SJCRH30 (cell line): ENCODE results near the gene TRIM44. TPM values are rescaled to one million over a fixed set of nuclear protein-coding genes. Genes with fewer than 3 reads are reported as not detected.
"Not testable (repeated sequence)": the region's sequence is repeated elsewhere in the genome, so short reads cannot be mapped to it uniquely, and the experiment has no call there.

Source experiments
- DNase-seq, 2 experiments: peaks; one replicate each; pipeline ENCODE4 v3.0.0-alpha.2; 2015 to 2020
- H3K27ac ChIP-seq: fragments of 250-450 bp; sonication (Bioruptor Pico); 2 replicates; pipeline ENCODE4 v1.5.1; 2020; ENCODE audit warnings: mild to moderate bottlenecking, moderate library complexity
- H3K27me3 ChIP-seq: fragments of 250-450 bp; sonication (Bioruptor Pico); 2 replicates; pipeline ENCODE4 v1.5.1; 2020; ENCODE audit warnings: mild to moderate bottlenecking, moderate library complexity
- H3K36me3 ChIP-seq: fragments of 250-450 bp; sonication (Bioruptor Pico); 2 replicates; pipeline ENCODE4 v1.5.1; 2020; ENCODE audit warnings: mild to moderate bottlenecking, moderate library complexity
- H3K4me1 ChIP-seq: fragments of 250-450 bp; sonication (Bioruptor Pico); 2 replicates; pipeline ENCODE4 v1.5.1; 2020; ENCODE audit warnings: mild to moderate bottlenecking, moderate library complexity
- H3K4me3 ChIP-seq: fragments of 250-450 bp; sonication (Bioruptor Pico); 2 replicates; pipeline ENCODE4 v1.5.1; 2020; ENCODE audit warnings: mild to moderate bottlenecking, moderate library complexity
- H3K9me3 ChIP-seq: fragments of 250-450 bp; sonication (Bioruptor Pico); replicated peaks from 2 replicates; pipeline ENCODE4 v1.5.1; 2020; ENCODE audit warnings: mild to moderate bottlenecking, moderate library complexity
- total RNA-seq: library from RNA; depleted of rRNA; stranded (reverse); fragments of >200 nt; shearing (Covaris generic); gene quantifications from 2 replicates; pipeline ENCODE4 v1.2.3, GENCODE V29; 2014

Gene TRIM44
- total RNA-seq, 1 experiment from 2014 or later: 66.8 TPM

DNA sequence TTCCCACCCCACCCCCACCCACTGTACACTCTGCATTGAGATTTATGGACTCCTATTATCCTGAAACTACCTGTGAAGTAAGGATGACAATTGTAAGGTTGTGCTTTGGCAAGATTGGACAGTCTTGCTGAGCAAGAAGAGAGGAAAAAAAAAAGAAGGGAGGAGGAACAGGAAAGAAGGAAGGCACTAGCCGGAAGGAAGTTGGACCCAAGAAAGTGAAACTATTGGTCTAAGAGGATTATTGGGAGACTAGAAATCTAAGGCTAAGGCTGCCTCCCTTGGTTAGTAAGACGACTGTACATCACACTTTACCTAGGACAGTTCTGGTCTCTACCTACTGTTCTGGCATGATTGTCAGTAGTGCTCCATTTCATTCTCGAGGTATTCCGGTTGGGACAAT, 12.1 kb upstream of the TRIM44 start:
- no peak for DNase-seq
- H3K27ac ChIP-seq: no peak overlapping the region
- peaks cover 6% of the 10 kb centered on the region for H3K9me3 ChIP-seq
- no peak overlapping the region for H3K4me3 ChIP-seq
- H3K4me1 ChIP-seq: peaks cover 14% of the 10 kb centered on the region
- no peaks in the 10 kb centered on the region for H3K36me3 ChIP-seq
- H3K27me3 ChIP-seq: no peaks in the 10 kb centered on the region

DNA sequence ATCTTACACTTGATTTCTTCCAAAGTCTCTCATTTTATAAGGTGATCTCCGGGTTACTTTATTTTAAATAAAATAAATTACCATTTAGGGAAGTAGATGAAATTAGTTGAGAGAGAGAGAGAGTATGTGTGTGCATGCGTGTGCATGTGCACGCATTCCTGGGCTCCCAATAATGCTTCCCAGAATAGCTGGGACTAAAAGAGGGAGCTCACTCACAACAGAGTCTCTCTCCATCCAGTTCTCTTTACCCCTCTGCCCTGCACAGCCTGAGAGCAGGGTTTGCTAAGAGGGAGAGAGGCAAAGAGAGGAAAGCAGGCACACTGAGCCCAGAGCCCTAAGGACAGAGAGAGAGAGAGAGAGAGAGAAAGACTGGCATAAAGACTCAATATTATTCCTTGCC, 11.3 kb upstream of the TRIM44 start:
- Histone ChIP-seq H3K27ac (no peak overlapping the region), H3K36me3 (no peaks in the 10 kb centered on the region)
- DNase-seq: no peak

GRCh38 chr11:35652786-35653185, 9.8 kb upstream of the TRIM44 start:
- DNase-seq, H3K27ac ChIP-seq, H3K36me3 ChIP-seq, H3K27me3 ChIP-seq, H3K9me3 ChIP-seq, H3K4me3 ChIP-seq: not testable (repeated sequence)
- H3K4me1 ChIP-seq: peaks cover 22% of the 10 kb centered on the region

More for the DNA sequence above, 11.3 kb upstream of the TRIM44 start:
- peaks cover 1% of the 10 kb centered on the region; the same call in 1 of the 2 replicates for H3K9me3 ChIP-seq
- H3K4me3 ChIP-seq: no peak overlapping the region
- H3K4me1 ChIP-seq: peaks cover 21% of the 10 kb centered on the region
- H3K27me3 ChIP-seq: no peaks in the 10 kb centered on the region

GRCh38 chr11:35654711-35655110, 7.9 kb upstream of the TRIM44 start:
- Histone ChIP-seq H3K4me1 (peaks cover 29% of the 10 kb centered on the region), H3K9me3 (no peaks in the 10 kb centered on the region; the same call in 1 of the 2 replicates), H3K27me3 (no peaks in the 10 kb centered on the region), H3K4me3 (peak overlapping the region; percentile 18), H3K27ac (no peak overlapping the region), H3K36me3 (no peaks in the 10 kb centered on the region)
- peak; percentile 11 to 57 for DNase-seq

- no peak overlapping the region for H3K4me3 ChIP-seq
Observed at GRCh38 chr11:35655254-35655653, 7.3 kb upstream of the TRIM44 start.

GRCh38 chr11:35655856-35656255, 6.7 kb upstream of the TRIM44 start:
- DNase-seq: peak; percentile 24 to 58
- H3K4me1 ChIP-seq: peaks cover 29% of the 10 kb centered on the region
- no peaks in the 10 kb centered on the region for H3K9me3 ChIP-seq
- H3K36me3 ChIP-seq: no peaks in the 10 kb centered on the region
- H3K27me3 ChIP-seq: no peaks in the 10 kb centered on the region
- no peak overlapping the region for H3K4me3 ChIP-seq
- H3K27ac ChIP-seq: no peak overlapping the region

More at GRCh38 chr11:35655254-35655653, 7.3 kb upstream of the TRIM44 start:
- Histone ChIP-seq H3K27me3 (no peaks in the 10 kb centered on the region), H3K4me1 (peaks cover 29% of the 10 kb centered on the region), H3K36me3 (no peaks in the 10 kb centered on the region), H3K27ac (no peak overlapping the region), H3K9me3 (no peaks in the 10 kb centered on the region)
- peak in 1 of 2 experiments; percentile 18 for DNase-seq

- DNase-seq: no peak
- no peak overlapping the region for H3K4me3 ChIP-seq
- H3K27me3 ChIP-seq: no peaks in the 10 kb centered on the region
- H3K27ac ChIP-seq: no peak overlapping the region
- H3K36me3 ChIP-seq: no peaks in the 10 kb centered on the region
- H3K9me3 ChIP-seq: no peaks in the 10 kb centered on the region
- peaks cover 29% of the 10 kb centered on the region for H3K4me1 ChIP-seq
Observed at GRCh38 chr11:35658020-35658948, 4.3 kb upstream of the TRIM44 start.

- peak overlapping the region; percentile 71 for H3K4me3 ChIP-seq
- H3K36me3 ChIP-seq: peaks cover 2% of the 10 kb centered on the region; the same call in 1 of the 2 replicates
- no peak for DNase-seq
- H3K27ac ChIP-seq: no peak overlapping the region
- no peaks in the 10 kb centered on the region for H3K27me3 ChIP-seq
- peaks cover 12% of the 10 kb centered on the region; the same call in 1 of the 2 replicates for H3K4me1 ChIP-seq
- peaks cover 12% of the 10 kb centered on the region for H3K9me3 ChIP-seq
Observed at GRCh38 chr11:35661534-35661933, 1.0 kb upstream of the TRIM44 start.

DNA sequence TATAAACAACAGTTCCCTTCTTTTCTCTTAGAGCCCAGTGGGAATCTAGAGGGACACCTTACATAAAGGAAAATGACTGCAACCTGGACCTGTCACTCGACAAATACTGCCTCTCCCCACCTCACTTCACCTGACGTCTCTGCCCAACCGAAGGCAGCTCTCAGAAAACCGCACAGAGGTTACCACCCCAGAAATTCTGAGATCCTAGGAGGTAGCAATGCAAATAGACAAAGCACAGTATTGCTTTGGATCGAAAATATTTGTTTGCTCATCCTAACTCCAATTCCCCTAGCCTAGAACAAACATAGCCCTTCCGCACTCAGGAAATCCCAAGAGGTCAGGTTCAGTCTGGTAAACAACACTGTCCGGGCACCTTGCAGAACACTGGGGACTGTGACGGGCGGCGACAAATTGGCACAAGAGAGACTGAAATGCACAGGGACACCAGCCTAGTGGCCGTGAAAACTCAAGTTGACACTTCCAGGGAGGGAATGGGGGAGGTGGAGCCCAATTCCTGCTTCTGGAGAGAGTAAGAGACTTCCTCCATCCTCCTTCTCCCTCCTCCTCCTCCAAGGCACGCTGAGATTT, 420 bp upstream of the TRIM44 start:
- Histone ChIP-seq H3K27ac (peak overlapping the region; percentile 86), H3K4me3 (peak overlapping the region; percentile 71), H3K4me1 (peaks cover 12% of the 10 kb centered on the region; the same call in 1 of the 2 replicates), H3K36me3 (peaks cover 5% of the 10 kb centered on the region; the same call in 1 of the 2 replicates), H3K9me3 (peaks cover 17% of the 10 kb centered on the region), H3K27me3 (no peaks in the 10 kb centered on the region)
- DNase-seq: peak in 1 of 2 experiments; percentile 39

- no peak for DNase-seq
- Histone ChIP-seq H3K4me1 (peaks cover 8% of the 10 kb centered on the region; the same call in 1 of the 2 replicates), H3K4me3 (peak overlapping the region; percentile 71), H3K36me3 (peaks cover 11% of the 10 kb centered on the region), H3K27ac (peak overlapping the region; percentile 86), H3K9me3 (peaks cover 22% of the 10 kb centered on the region), H3K27me3 (no peaks in the 10 kb centered on the region)
Observed at GRCh38 chr11:35663408-35663702, 780 bp downstream of the TRIM44 start.

GRCh38 chr11:35664977-35665441, 2.4 kb downstream of the TRIM44 start:
- peaks cover 4% of the 10 kb centered on the region; the same call in 1 of the 2 replicates for H3K4me1 ChIP-seq
- H3K27ac ChIP-seq: no peak overlapping the region
- H3K9me3 ChIP-seq: peaks cover 25% of the 10 kb centered on the region
- H3K4me3 ChIP-seq: no peak overlapping the region
- H3K36me3 ChIP-seq: peaks cover 19% of the 10 kb centered on the region
- H3K27me3 ChIP-seq: no peaks in the 10 kb centered on the region
- DNase-seq: no peak

DNA sequence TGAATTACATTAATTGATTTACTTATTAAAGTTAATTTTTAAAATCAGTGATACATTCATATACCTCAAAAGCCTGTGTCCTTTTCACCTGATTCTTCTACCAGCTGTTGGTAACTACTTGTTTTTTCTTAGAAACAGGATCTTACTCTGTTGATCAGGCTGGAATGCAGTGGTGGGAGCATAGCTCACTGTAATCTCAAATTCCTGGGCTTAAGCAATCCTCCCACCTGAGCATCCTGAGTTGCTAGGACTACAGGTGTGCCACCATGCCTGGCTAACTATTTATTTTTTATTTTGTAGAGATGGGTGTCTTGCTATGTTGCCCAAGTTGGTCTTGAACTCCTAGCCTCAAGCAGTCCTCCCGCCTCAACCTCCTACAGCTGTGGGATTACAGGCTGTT, 4.7 kb downstream of the TRIM44 start:
- no peak for DNase-seq
- Histone ChIP-seq H3K27ac (no peak overlapping the region), H3K36me3 (peaks cover 21% of the 10 kb centered on the region), H3K4me1 (peaks cover 6% of the 10 kb centered on the region; the same call in 1 of the 2 replicates), H3K4me3 (no peak overlapping the region), H3K27me3 (no peaks in the 10 kb centered on the region), H3K9me3 (peaks cover 25% of the 10 kb centered on the region)

DNA sequence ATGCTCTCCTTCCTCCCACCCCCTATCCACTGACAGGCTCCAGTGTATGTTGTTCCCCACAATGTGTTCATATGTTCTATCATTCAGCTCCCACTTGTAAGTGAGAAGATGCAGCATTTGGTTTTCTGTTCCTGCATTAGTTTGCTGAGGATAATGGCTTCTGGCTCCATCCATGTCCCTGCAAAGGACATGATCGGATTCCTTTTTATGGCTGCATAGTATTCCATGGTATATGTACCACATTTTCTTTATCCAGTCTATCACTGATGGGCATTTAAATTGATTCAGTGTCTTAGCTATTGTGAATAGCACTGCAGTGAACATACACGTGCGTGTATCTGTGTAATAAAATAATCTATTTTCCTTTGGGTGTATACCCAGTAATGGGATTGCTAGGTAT, 5.8 kb downstream of the TRIM44 start:
- not testable (repeated sequence) for H3K27me3 ChIP-seq, DNase-seq, H3K4me3 ChIP-seq, H3K27ac ChIP-seq, H3K4me1 ChIP-seq
- H3K36me3 ChIP-seq: peaks cover 21% of the 10 kb centered on the region
- H3K9me3 ChIP-seq: peaks cover 25% of the 10 kb centered on the region

DNA sequence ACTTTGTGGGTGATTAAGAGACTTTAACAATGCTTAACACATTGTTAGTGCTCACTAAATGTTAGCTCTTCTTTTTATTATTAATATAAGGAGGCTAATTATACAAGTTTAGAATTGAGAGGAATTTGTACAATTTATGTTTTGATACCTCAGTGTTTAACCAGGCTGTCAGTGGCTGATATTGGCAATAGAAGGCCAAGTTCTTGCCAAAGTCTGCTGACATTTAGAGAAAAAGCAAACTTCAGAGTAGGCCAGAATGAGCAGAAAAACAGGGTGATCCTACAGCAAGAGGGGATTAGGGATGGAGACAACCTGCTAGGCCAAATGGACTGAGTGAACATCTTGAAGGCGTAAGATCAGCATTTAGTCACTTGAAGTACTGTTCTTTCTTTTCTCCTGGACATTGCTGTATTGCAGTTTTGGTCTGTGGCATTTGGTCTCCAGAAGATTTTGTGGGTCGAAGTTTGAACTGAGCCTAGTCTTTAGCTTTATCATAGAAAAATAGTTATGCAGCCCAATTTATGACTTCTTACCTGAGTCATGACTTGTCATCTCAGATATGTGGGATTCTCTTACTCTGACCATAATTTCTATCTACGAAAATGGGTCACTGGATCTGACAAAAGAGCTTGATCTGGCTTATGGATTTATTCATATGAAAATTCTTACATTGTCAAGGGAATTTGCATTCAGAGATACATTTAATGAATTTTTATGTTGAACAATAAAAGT, 9.0 kb downstream of the TRIM44 start:
- H3K27me3 ChIP-seq: no peaks in the 10 kb centered on the region
- H3K4me3 ChIP-seq: no peak overlapping the region
- peaks cover 9% of the 10 kb centered on the region; the same call in 1 of the 2 replicates for H3K4me1 ChIP-seq
- peaks cover 13% of the 10 kb centered on the region for H3K9me3 ChIP-seq
- DNase-seq: no peak
- peaks cover 19% of the 10 kb centered on the region for H3K36me3 ChIP-seq
- no peak overlapping the region for H3K27ac ChIP-seq
